ENCODE results near the gene CAMK2D. TPM values are rescaled to one million over a fixed set of nuclear protein-coding genes. Genes with fewer than 3 reads are reported as not detected.

Gene CAMK2D
- polyA plus RNA-seq, 2 of the 4 experiments (the other 2 are of a cell fraction) = 19.1 to 59.9 TPM

GRCh38 chr4:113645771-113646441, 115.6 kb downstream of the CAMK2D start (continued):
- TF ChIP-seq REST (IDR thresholded peaks at IDR 0.05) (no peak), HDAC2 (IDR thresholded peaks at IDR 0.05) (no peak), BHLHE40 (IDR thresholded peaks at IDR 0.05; ENCODE audit: low read depth, low read length) (no peak), CBX8 (IDR thresholded peaks at IDR 0.05) (no peak), JUN (IDR thresholded peaks at IDR 0.05) (peak; percentile 56 to 67; a peak in 3 of 5 replicates), ELK1 (IDR thresholded peaks at IDR 0.05; ENCODE audit: low read depth, low read length) (no peak), BCL3 (IDR thresholded peaks at IDR 0.05) (peak; percentile 66; the same call in 1 of the 3 replicates), PHF8 (IDR thresholded peaks at IDR 0.05; ENCODE audit: borderline replicate concordance, low read depth) (no peak), CBX2 (IDR thresholded peaks at IDR 0.05; ENCODE audit: borderline replicate concordance, low read depth) (no peak), MAX (IDR thresholded peaks at IDR 0.05) (peak; percentile 46), EHMT2 (IDR thresholded peaks at IDR 0.05; ENCODE audit: low read depth) (no peak), RFX5 (IDR thresholded peaks at IDR 0.05) (no peak), HOXA7 (CRISPR knock-in tag; IDR thresholded peaks at IDR 0.05) (no peak), HMGXB4 (CRISPR knock-in tag; IDR thresholded peaks at IDR 0.05; ENCODE audit: borderline replicate concordance) (no peak), EHF (CRISPR knock-in tag; IDR thresholded peaks at IDR 0.05) (no peak), NFE2L2 (conservative IDR thresholded peaks at IDR 0.05; ENCODE audit: low read length) (peak; percentile 68), ZC3H11A (IDR thresholded peaks at IDR 0.05) (no peak), KDM1A (IDR thresholded peaks at IDR 0.05; ENCODE audit: low read depth) (no peak), SREBF2 (IDR thresholded peaks at IDR 0.05) (no peak), ZNF302 (CRISPR knock-in tag; IDR thresholded peaks at IDR 0.05) (no peak), TP53 (CRISPR knock-in tag; IDR thresholded peaks at IDR 0.05) (no peak), CHD4 (IDR thresholded peaks at IDR 0.05; ENCODE audit: borderline replicate concordance) (no peak), HES2 (IDR thresholded peaks at IDR 0.05) (no peak), RAD21 (conservative IDR thresholded peaks at IDR 0.05 in 1 of 2, IDR thresholded peaks at IDR 0.05 in 1 of 2) (peak; percentile 12 to 43; a peak in 4 of 5 replicates), MAFK (IDR thresholded peaks at IDR 0.05; ENCODE audit: partially characterized antibody) (peak; percentile 100), JUNB (IDR thresholded peaks at IDR 0.05) (peak; percentile 85), CEBPB (IDR thresholded peaks at IDR 0.05) (peak in 1 of 2 experiments; percentile 60; a peak in 2 of 4 replicates), CHD2 (IDR thresholded peaks at IDR 0.05; ENCODE audit: low read length, partially characterized antibody) (no peak), POLR2A (IDR thresholded peaks at IDR 0.05; ENCODE audit: low read length) (no peak), GATA3 (IDR thresholded peaks at IDR 0.05; ENCODE audit: borderline replicate concordance) (peak; percentile 91), HOXB13 (CRISPR knock-in tag; IDR thresholded peaks at IDR 0.05; ENCODE audit: low read depth) (no peak), RARB (CRISPR knock-in tag; IDR thresholded peaks at IDR 0.05) (no peak), EP300 (IDR thresholded peaks at IDR 0.05) (peak; percentile 69 to 82; a peak in 3 of 5 replicates), RCOR1 (IDR thresholded peaks at IDR 0.05; ENCODE audit: low read depth, low read length) (no peak), KDM5A (IDR thresholded peaks at IDR 0.05) (no peak), ZSCAN20 (CRISPR knock-in tag; IDR thresholded peaks at IDR 0.05) (no peak), NR3C1 (IDR thresholded peaks at IDR 0.05) (no peak)

Data from A549 (cell line).